ENCODE measurements around the gene APBA3.

DNA sequence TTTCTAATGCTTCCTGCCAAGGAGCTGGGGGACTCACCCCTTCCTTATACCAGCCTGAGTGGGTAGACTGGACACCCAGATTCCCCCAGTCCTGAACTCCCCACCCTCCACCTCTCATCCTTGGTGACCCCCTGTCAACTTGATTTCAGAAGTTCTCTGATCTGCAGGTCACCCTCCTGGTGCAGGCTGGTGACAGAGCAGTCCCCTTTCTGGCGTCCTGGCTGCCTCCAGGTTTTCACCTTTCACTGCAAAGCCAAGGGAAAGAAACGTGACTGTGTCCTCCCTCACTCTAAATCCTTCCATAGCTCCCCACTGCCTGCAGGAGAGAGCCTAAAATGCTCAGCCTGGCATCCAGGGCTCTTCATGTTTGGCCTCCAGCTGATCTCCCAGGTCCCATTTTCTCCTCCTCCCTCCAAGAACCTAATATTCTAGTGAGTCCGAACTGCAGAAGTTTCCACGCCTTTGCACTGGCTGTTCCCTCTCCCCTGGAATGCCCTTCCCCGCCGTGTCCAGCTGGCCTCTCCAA, 28.8 kb upstream of the APBA3 start:
- TF ChIP-seq SUZ12 (IDR thresholded peaks at IDR 0.05; ENCODE audit: extremely low read depth, insufficient read depth, insufficient read length) (no peak), YY1 (IDR thresholded peaks at IDR 0.05; ENCODE audit: insufficient read depth, insufficient read length) (no peak), ZNF274 (IDR thresholded peaks at IDR 0.05; ENCODE audit: low read depth, low read length) (no peak)

Measured in NT2/D1 (cell line).